M059J (cell line): ENCODE data around the gene RIN1. TPM values are rescaled to one million over a fixed set of nuclear protein-coding genes. Genes with fewer than 3 reads are reported as not detected.
"Not testable (repeated sequence)": the region's sequence is repeated elsewhere in the genome, so short reads cannot be mapped to it uniquely, and the experiment has no call there.

Source experiments
- DNase-seq: peaks from one replicate; pipeline ENCODE4 v3.0.0-alpha.2; 2012; ENCODE audit warnings: low read depth
- total RNA-seq: library from RNA; depleted of rRNA; stranded (reverse); fragments of >200 nt; shearing (Covaris generic); gene quantifications from 2 replicates; pipeline ENCODE4 v1.2.3, GENCODE V29; 2014

RIN1 gene
- total RNA-seq, 1 experiment from 2014 or later: 19.6 TPM

DNA sequence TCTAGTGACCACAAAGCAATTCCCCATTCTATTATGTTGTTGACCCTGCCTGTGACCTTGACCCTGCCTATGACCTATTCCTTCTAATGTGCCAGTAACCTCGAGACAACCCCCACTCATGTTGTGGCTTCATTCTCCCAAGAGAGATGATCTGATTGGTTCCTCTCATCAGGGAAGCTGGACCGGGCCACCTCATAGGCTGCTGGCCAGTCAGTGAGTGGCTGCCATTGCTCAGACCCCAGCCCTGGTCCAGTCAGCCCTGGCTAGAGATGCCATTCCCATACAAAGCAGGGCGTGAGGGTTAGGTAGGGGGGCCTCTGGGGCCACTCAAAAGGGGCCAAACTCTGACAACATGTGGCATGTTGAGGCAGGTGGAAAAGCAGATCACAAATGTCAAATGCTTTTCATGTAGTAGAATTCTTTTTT is 23.4 kb upstream of the RIN1 start:
- no peak for DNase-seq

- DNase-seq: not testable (repeated sequence)
Observed at GRCh38 chr11:66350560-66351235, 14.5 kb upstream of the RIN1 start.

GRCh38 chr11:66349084-66349386 is 12.8 kb upstream of the RIN1 start:
- no peak for DNase-seq

GRCh38 chr11:66347425-66348276 is 11.4 kb upstream of the RIN1 start, which contains the start of gene B4GAT1:
B4GAT1 (minus strand) TSS chr11:66347629; CDS start chr11:66347545, 84 bp downstream.
- peak; percentile 86 for DNase-seq

GRCh38 chr11:66346476-66347424 is 10.5 kb upstream of the RIN1 start:
- DNase-seq: no peak

GRCh38 chr11:66345316-66345649 is 9.0 kb upstream of the RIN1 start:
- no peak for DNase-seq

GRCh38 chr11:66344550-66345315 is 8.5 kb upstream of the RIN1 start, which contains the start of gene BRMS1:
BRMS1 (minus strand) TSS chr11:66345104; CDS start chr11:66342234, 2,870 bp downstream.
- DNase-seq: peak; percentile 97

GRCh38 chr11:66343176-66343575 is 6.9 kb upstream of the RIN1 start:
- DNase-seq: no peak

DNA sequence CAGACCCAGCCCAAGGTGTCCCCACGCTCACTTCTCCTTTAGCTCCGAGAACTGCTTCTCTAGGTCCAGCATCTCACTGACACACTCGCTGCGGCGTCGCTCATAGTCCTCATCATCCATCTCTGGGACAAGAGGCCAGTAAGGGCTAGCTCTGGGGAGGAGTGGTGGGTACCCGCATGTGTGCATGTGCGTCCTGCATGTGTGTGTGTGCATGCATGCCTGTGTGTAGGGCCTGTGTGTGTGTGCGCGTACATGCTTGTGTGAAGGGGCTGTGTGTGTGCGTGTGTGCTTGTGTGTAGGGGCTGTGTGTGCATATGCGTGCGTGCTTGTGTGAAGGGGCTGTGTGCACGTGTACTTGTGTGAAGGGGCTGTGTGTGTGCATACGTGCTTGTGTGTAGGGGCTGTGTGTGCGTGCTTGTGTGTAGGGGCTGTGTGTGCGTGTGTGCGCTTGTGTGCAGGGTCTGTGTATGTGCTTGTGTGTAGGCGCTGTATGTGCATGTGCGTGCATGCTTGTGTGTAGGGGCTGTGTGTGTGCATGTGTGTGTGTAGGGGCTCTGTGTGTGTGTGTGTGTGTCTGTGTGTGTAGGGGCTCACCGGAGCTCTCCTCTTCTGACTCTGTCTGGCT is 5.4 kb upstream of the RIN1 start:
- DNase-seq: no peak

DNA sequence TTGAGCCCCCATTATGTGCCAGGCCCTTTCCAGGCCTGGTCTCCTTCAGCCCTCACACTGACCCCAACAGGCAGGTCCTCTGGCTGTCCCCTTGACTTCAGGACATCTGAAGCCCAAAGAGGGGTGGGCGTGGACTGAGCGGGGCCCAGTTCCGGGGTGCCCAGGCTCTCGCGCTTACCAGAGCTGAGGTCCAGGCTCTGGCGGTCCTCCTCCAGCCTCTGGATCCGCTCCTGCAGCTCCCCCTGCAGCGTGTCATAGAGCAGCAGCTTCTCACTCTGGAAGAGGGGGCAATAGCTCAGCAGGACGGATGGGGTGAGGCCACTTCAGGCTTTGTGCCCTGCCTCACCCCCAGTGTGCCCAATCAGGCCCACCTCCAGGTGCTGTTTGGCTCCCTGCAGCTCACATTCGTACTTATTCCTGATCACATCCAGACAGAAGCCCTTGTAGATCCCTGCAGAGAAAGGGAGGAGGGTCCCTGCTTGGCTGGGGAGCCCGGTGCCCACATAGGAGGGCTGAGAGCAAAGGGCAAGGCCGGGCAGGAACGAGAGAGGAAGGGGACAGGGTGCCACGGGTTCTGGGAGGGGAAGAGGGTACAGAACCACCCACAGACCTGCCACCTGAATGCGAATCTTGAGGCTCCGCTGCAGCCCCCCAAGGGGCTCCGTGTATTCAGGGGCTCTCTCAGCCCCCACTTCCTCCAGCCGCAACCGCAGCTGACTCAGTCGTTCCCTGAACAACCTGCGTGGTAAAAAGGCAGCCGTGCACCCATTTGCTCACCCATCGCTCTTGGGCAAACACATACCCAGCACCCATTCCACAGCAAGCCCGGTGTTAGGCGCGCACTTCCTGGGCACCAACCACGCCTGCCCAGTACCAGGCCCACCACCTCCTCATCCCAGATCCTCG is 4.6 kb upstream of the RIN1 start:
- DNase-seq: no peak

- no peak for DNase-seq
Observed at GRCh38 chr11:66339686-66340483, 3.7 kb upstream of the RIN1 start.

DNA sequence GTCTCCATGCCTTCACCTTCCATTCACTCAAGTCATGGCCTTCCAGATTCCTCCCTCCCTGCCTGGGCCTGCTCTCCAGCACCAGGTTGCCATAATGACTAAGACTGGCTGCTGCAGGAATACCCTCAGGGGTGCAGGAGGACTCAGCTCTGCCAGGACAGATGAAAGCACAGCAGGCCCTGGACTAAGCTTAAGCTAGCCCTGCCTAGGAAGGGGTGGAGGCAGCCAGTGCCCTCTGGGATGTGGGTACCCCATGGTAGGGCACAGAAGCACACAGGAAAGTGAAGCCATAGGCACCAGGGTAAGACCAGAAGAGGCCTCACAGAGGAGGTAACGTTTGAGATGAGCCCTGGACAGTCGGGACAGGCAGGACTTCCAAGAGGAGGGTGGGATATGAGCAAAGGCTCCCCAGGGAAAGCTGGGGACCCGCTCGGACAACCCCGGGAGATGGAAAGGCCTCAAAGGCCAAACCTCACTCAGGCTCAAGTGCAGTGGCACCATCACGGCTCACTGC is 3.0 kb upstream of the RIN1 start:
- DNase-seq: peak; percentile 91

GRCh38 chr11:66338276-66339161 is 2.3 kb upstream of the RIN1 start:
- no peak for DNase-seq

DNA sequence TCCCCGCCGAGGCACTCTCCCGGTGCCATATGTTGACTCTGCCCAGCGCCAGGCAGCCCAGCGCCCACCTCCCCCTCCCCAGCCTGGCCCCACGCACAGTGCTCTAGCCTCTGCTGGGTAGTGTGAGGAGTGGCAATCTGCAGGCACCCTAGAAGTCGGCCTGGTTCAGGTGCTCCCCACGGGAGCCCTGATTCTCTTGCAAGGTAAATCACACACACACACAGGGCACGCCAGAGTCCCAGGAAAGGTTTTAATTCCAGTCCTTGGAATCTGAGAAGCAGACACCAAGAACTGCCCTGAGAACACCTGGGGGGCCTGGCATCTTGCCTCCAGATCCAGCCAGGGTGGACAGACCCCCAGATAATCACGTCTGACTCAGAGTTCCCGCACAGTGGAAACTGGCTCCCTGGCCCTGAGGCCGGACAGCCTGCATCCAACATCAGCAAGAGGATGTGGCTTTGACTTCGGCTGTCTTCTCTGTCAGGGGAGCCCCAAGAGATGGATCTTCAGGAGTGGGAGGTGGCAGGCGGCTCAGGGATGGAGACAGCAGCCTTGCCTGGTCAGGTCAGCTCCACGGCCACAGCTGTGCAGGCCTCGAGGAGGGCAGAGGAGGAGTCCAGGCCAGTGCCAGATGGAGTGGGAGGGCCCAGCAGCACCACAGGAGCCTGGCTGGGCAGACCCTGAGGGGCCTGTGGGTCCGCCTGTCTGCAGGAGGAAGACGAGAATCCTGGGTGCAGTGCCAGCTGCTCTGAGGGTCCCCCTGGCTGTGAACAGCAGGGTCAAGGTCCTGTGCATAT is 1.1 kb upstream of the RIN1 start:
- DNase-seq: peak; percentile 70

DNA sequence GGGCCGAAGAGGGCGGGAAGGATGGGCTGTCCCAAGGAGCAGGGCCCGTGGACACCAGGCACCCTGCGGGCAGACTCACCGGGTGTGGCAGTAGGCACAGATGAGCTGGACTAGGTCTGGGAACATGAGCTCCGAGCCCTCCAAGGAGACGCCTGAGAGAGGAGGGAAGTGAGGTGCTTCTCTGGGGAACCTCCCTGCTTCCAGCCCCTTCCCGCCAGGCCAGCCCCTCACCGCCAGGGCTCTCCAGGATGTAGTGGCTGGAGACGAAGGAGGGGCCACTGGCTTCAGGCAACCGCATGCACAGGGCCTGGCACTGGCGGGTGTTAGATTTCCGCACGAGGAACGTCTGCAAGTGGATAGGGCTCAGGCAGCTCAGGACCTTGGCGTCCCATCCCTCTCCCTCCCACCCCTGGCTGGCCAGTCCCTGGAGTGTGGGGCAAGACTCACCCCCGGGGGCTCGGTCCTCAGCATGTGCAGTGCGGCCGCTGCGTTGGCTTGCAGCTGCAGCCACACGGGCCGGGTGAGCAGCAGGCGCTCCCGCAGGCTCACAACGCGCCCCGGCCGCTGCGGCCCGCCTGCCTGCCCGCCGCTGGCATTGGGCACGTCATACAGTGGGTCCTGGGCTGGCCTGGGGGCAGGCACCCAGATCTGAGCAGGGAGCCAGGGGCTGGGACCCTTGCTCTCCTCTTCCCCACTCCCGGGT is 552 bp downstream of the RIN1 start:
- peak; percentile 82 for DNase-seq
